ENCODE measurements around the gene C2orf78.
"Not testable (repeated sequence)": the region's sequence is repeated elsewhere in the genome, so short reads cannot be mapped to it uniquely, and the experiment has no call there.

Gene C2orf78

DNA sequence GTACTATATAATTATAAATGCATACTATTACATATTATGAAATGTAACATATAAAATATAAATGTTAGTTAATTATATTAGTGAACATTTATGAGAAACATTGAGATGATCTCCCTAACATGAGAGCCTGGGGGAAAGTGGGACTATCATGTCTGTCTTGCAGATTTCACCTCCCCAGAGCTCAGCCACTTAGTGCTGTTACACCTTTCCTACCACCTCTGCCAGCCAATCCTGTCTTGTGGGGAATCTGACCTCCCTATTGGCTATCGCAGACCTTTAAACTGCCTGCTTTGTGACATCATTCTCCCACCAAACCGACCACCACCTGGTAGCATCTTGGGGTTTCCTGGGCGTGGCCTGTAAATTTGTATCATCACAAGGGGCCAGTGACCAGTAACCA is at the start of gene C2orf78:
C2orf78 (plus strand) TSS at position 301 of the 400 bp plus-strand sequence. CDS start 127 bp downstream, outside the sequence.
- not testable (repeated sequence) for DNase-seq

DNA sequence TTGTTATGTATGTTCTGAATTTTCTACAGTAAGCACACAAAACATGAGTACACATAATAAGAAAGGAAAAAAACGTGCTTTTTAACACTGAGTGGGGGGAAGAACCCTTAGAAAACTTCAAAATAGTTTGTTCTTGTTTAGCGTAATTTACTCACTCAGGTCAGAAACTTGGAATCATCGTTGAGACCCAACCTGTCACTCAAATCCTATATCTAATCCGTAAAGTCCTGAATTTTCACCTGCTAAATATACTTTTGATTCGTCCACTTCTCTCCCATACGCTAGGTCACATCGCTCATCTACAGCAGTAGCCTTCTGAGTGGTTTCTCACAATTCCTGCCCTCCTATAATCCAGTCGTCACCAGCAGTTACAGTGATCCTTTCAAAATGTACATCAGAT is 47.6 kb upstream of the C2orf78 start:
- DNase-seq = no peak

DNA sequence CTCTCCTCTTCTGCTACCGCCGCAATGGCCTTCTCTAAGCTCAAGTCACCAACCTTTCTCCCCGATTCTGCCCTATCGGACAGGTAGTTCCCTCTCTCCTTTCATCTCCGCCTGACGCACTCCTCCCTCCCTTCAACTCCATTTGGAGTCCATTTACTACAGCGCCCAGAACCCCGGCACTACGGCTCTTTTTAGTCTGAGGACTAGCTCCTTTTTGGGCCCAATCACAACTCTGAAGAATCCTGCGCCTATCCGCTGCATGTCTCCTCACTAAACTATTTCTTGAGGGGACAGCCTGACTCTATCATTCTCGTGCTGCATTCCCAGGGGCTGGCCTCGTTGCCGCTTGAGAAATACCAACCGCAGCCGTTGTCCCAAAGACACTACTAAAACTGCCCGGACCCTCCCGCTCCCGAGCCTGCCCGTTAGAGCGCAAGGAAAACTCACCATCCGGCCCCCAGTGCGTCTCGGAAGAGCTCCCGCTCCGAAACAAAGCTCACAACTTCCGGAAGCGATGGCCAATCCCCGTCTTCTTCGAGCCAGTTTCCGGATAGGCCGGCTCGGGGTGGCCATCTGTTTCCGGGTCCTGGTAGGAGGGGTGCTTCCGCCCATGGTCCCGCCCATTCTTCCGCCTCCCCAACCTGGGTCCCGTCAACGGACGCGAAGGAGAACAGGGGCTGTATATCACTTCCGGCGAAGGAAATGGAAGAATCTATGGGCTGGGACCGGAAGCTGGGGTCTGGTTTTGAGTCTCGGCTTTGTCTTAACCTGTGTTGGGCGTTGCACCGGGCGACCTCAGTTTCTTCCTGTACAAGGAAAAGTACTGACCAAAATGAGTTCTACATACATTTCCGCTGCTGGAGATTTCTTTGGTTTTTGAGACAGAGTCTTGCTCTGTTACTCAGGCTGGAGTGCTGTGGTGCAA is 46.9 kb upstream of the C2orf78 start, which contains the start of gene TPRKB:
TPRKB (minus strand) TSS at position 491 of the 925 bp plus-strand sequence. CDS start 2,776 bp downstream, outside the sequence.
- DNase-seq = peak; percentile 99

DNA sequence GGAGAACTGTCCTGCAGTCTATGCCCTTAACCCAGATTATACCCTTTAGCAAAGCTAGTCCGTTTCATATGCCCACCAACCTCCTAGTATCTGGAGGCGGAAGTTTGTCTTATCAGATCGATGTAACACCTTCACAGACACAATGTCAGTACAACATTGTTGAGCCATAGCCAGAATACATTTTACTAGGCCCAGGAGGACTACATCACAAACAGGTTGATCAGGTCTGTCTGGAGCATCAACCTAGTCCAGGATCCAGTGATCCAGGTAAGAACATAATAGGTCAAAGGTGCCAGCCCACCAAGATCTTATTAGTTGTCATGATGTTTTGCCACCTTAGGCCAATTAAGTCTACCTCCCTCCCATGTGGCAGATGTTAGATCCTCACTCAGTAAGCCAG is 44.9 kb upstream of the C2orf78 start:
- no peak for DNase-seq

DNA sequence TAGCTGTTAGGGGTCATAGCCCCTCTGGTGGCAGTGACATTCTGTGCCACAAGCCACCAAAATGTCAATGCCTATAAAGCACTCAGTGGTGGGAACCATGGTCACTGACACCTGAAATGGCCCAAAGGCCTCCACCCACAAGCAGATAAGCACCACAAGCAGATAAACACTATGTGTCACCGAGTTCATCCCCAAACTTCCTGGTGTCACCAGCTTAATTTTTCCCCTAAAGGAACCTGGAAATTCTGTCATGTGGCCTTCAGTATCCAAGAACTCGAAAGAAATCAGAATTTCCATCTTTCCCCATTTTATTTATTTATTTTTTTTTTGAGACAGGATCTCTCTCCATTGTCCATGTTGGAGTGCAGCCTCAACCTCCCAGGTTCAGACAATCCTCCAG is 43.2 kb upstream of the C2orf78 start:
- no peak for DNase-seq

GRCh38 chr2:73746015-73746876 is 37.7 kb upstream of the C2orf78 start:
- DNase-seq = no peak

- no peak for DNase-seq
These were observed 37.1 kb upstream of the C2orf78 start for GRCh38 chr2:73746877-73747208.

GRCh38 chr2:73749314-73749713 is 34.7 kb upstream of the C2orf78 start:
- DNase-seq = no peak

- DNase-seq = not testable (repeated sequence)
These were observed 29.7 kb upstream of the C2orf78 start for GRCh38 chr2:73754332-73754731.

- DNase-seq = no peak
These were observed 24.7 kb upstream of the C2orf78 start for GRCh38 chr2:73759285-73759764.

- DNase-seq = no peak
These were observed 24.1 kb upstream of the C2orf78 start for GRCh38 chr2:73759904-73760303.

DNA sequence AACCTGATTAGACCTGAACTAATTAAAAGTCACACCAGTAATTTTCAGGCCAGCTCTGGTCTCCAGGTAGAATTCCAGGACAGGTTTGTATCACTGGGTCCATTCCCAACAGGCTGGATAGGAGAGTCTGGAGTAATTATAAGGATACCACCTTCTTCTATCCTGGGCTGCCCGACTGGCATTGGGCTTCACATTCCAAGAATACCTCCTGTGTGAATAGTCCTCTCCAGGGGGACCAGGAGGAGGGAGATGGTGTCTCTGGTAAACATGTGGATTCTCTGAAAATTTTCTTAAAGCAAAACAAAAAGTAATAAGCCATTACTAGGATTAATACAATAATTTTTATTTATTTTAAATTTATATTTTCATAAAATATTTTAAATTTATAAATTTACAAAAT is 21.4 kb upstream of the C2orf78 start:
- DNase-seq = no peak

DNA sequence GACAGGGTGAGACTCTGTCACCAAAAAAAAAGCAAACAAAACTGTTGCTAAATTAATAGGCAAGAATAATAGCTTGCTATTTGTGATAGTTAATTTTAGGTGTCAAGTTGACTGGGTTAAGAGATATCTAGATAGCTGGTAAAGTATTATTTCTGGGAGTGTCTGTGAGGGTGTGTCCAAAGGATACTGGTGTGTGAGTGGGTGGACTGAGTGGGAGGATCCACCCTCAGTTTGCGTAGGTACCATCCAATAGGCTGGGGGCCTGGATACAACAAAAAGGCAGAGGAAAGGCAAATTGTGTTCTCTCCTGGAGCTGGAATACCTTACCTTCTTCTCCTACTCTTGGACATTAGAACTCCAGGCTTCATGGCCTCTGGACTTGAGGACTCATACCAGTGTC is 19.0 kb upstream of the C2orf78 start:
- no peak for DNase-seq

DNA sequence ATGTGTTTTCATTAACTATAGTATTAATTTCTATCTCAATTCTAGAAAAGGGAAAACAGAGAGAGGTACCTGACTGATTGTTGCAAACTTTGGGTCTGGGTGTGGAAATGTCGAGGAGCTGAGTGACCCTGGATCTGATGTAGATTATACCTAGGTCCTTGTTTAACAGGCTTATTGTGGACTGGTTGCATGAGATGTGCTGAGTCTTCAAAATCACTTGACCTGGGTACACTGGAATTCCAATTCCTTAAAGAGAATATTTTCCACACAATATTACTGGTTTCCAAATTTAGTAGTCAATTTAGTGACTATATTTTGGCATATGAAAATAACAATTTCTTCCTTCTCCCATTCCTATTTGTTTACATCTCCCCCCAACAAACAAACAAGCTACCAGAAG is 17.6 kb upstream of the C2orf78 start:
- no peak for DNase-seq

GRCh38 chr2:73766994-73767393 is 17.0 kb upstream of the C2orf78 start:
- DNase-seq = no peak

GRCh38 chr2:73770725-73771124 is 13.3 kb upstream of the C2orf78 start:
- no peak for DNase-seq

DNA sequence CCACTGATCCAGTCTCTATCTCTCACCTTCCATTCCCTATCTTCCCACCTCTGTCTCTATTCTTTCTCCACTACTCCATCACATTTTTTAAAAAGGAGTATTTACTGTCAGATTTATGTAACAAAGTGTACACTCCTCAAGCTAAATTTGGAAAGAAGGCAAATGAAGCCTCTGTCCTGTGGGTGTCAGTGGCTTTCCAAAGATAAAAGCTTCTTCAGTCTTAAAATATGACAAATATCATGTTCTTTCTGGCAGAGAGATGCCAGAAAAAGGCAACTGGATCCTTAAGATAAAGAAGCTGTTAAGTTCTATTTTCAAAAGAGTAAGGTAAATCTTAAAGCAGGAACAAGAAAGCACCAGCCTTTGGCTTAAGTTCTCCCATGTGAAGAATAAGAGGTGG is 11.2 kb upstream of the C2orf78 start:
- no peak for DNase-seq

DNA sequence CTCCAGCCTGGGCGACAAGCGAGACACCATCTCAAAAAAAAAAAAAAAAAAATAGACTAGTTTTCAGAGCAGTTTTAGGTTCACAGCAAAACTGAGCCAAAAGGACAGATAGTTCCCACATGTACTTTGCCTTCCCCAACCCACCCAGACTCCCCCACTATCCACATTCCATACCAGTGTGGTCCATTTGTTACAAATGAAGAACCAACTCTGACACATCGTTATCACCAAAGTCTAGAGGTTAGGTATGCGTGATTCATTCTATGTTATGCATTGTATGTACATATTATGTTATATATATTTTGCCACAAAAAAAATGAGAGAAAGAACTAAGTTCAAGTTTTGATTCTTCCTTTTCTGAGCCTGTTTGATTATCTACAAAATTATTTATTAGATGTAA is 7.6 kb upstream of the C2orf78 start:
- DNase-seq = no peak

DNA sequence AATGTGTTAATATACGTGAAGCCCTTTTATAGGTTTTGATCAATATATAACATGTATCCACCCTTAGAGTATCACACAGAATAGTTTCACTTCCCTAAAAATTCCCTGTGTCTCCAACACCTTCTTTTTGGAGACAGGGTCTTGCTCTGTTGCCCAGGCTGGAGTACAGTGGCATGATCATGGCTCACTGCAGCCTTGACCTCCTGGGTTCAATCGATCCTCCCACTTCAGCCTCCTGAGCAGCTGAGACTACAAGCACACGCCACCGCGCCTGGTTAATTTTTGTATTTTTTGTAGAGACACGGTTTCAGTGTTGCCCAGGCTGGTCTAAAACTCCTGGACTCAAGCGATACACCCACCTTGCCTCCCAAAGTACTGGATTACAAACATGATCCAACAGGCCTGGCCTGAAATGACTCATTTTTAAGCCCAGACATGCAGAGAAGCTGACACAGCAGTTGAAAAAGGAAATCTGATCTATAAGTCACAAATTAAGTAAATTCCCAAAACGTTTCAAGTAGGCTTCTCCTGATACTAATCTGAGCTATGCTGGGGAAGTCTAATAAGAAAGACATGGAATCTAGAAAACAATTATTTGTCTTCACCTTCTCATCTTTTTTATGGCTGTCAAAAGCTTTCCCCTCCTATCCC is 7.0 kb upstream of the C2orf78 start:
- DNase-seq = no peak

DNA sequence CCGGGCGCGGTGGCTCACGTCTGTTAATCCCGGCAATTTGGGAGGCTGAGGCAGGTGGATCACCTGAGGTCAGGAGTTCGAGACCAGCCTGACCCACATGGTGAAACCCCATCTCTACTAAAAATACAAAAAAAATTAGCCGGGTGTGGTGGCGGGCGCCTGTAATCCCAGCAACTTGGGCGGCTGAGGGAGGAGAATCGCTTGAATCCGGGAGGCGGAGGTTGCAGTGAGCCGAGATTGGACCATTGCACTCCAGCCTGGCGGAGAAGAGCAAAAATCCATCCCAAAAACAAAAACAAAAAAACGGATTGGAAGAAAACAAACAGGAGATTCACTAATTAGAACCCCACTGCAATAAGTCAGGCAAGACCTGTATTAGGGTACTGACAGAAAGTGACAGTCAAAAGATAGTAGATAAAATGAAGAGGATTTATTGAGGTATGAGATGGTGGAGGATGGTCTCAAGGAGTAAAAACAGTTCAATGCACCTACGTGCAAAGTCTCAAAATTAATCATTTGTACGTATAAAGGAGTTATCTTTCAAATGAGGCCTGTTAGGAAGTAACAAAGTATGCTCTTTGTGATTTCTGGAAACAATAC is 5.0 kb upstream of the C2orf78 start:
- not testable (repeated sequence) for DNase-seq

DNA sequence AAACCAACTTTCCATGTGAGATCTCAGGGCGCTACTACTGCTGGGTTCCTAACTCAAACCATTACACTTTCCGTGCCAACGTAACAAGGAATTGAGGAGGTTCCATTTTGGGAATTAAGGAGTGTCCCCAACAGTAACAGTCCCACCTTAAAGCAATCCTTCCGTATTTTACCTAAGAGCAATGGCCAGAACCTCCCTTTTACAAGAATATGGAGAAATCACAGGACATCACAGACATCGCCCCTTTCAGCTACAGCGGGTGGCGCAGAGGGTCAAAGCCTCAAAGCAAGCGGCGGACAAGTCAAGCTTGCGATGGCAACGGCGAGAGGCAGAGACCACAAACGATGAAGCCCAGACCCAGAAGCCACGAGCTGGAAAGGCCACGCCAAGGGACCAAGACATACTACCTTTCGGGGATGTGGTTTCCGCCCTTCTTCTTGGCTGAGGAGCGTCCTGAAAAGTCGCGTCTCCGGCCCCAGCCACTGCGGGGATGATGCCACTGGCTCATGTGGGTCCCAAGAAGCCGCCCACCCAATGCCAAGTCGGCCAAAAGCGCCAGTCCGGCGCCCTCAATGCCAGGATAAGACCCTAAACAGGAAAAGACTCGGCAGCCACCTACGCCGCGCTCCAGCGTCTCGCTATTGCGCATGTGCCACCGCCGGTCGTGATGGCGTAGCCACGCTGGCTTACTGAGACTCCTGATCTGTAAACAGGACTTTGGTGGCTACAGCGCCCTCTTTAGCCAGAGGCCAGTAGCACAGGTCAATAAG is 4.3 kb upstream of the C2orf78 start, which contains the start of gene DUSP11:
DUSP11 (minus strand) TSS at position 637 of the 770 bp plus-strand sequence; CDS start at position 508, 129 bp downstream.
- DNase-seq = peak; percentile 96

GRCh38 chr2:73780237-73780582 is 3.8 kb upstream of the C2orf78 start:
- no peak for DNase-seq

Measured in DMS53 (cell line).